Mammary epithelial cell (primary cell): Measurements from ENCODE around the gene KIF1A.
"Not testable (repeated sequence)": the region's sequence is repeated elsewhere in the genome, so short reads cannot be mapped to it uniquely, and the experiment has no call there.

Experiments used
- CTCF ChIP-seq, 2 donors: IDR thresholded peaks in 1 of 2; conservative IDR thresholded peaks in 1 of 2; 2 replicates each; pipeline ENCODE4 v1.5.1; 2011 to 2012; ENCODE audit warnings: inconsistent platforms in 2 of 2, low read length in 2 of 2, mild to moderate bottlenecking in 2 of 2, control low read depth in 1 of 2, low read depth in 1 of 2; ENCODE audit not compliant: insufficient read depth in 1 of 2; ENCODE audit errors: extremely low read depth in 1 of 2
- EZH2 ChIP-seq: IDR thresholded peaks from 2 replicates; pipeline ENCODE4 v1.6.1; 2012; ENCODE audit warnings: low read length, inconsistent platforms, borderline replicate concordance

DNA sequence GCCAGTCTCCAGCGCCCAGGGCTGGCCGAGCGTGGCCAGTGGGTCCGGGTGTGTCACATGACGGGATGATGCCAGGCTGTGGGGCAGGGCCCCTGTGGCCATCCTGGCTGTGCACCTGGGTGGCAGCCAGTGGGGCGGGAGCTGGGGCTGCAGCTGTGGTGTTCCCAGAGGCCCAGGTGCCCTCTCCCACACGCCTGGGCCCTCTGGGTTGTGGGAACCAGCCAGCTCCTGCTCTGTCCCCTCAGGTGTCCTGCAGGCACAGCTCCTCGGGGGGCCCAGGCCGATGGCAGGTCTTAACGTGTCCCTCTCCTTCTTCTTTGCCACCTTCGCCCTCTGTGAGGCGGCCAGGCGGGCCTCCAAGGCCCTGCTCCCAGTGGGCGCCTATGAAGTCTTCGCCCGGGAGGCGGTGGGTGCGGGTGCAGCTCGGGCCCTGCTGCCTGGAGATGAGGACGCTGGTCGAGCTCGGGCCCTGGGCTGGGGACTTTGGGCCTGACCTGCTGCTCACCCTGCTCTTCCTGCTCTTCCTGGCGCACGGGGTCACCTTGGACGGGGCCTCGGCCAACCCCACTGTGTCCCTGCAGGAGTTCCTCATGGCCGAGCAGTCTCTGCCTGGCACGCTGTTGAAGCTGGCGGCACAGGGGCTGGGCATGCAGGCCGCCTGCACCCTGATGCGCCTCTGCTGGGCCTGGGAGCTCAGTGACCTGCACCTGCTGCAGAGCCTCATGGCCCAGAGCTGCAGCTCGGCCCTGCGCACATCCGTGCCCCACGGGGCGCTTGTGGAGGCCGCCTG, 128.2 kb downstream of the KIF1A start, which contains the start of gene AQP12A:
- TF ChIP-seq CTCF (conservative IDR thresholded peaks at IDR 0.05 in 1 of 2, IDR thresholded peaks at IDR 0.05 in 1 of 2; ENCODE audit: extremely low read depth in 1 of 2, insufficient read depth in 1 of 2, low read depth in 1 of 2, low read length in 2 of 2); EZH2: not testable (repeated sequence)
